CD1c-positive myeloid dendritic cell (primary cell): ENCODE results near the gene FRS2.

Experiments
- DNase-seq: peaks from one replicate; pipeline ENCODE4 v3.0.0-alpha.2; 2016; ENCODE audit errors: extremely low spot score

FRS2 gene

DNA sequence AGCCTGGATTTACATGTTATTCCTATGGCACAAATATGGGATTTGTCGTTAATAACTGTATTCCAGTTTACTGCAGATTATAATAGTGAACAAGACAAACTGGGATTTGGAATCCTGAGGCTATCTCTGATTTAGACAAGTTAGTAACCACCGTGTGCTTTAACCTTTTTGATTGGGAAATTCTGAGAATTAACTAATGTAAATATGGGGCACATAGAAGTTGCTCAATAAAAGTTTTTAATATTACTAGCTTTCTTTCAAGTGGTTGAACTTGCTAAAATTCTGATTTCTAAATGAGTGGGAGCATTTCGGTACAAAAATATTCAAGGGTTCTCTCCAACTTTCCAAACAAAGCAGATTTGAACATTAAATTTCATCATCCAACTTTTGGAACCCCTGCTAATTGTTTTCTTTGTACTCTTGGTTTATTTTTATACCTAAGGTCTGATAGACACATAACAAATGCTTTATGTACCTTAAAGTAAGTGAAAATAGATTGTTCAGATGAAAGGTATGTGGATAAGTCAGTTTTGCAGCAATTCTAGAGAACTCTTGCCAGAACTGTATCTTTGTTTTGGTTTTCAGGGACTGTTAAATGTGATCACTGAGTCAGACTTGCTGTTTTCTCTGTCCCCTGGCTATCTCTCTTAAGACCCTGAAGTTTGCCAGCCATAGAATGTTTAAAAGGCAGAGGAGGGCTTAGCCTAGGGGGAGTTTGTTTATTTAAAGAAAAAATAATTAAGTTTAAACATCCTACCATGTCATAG, 57.5 kb downstream of the FRS2 start:
- no peak for DNase-seq

DNA sequence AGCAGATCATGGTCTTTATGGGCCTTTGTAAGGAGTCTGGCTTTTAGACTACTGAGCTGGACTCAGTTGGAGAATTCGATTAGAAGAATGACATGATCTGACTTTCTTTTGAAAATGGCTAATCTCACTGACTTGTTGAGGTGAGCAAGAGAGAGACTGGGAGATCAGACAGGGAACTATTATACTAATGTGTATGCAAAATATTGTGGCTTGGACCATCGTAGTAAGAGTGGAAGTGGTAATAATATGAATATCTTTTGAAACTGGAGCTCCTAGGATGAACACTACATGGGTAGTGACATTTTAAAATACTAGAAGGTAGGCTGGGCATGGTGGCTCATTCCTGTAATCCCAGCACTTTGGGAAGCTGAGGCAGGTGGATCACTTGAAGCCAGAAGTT, 58.8 kb downstream of the FRS2 start:
- DNase-seq, result no peak

DNA sequence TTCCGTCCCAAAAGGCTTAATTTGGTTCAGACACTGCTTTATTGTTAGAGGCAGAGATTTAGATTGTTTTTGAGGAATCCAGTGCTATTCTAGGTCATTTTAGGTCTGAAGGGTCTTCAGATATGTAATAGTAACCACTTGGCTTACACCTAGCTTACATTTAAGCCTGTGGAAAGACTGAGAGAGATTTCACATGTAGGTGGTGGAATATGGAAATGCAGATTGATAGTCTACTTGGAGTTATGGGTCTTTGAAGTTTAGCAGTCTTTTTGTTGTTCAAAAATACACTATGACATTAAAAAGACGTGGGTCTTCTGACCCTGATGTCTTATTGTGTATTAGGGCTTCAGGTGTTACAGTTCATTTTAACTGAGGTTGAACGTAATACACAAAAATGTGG, 63.7 kb downstream of the FRS2 start:
- no peak for DNase-seq

DNA sequence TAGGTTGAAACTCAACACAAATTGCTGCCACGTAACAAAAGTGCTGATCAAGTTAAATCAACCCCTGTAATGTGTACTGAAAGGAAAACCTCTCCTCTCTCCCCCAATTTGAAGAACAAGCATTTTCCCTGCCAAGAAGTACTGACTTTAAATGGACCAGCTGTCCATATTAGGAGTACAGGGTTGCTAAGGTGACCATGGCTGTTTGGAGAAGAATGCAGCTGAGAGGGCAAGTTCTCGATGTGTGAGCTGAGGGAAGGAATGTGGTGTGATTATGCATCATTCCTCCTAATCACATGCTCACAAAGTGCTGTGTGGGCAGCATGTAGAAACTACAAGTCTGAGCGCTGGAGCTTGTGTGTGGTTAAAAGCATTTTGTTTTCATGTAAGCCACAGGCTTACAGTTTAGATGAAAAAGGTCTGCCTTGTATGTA, 64.2 kb downstream of the FRS2 start:
- peak; percentile 65 for DNase-seq

DNA sequence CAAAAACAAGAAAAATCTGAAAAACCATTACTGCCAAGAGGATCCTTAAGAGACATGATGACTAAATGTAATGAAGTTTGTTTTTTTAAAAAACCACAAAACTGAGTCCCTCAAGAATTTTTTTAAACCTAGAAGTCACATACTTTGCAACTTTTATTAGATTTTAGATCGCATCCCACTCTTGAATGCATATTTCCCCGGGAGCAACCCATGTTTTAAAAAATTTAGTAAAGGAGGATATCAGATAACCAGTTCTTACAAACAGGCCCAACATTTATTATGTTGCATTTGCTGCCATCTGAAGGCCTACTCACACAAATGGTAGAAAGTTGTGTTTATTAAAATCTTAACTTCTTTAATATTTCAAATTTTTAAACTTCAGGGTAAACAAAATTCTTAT, 70.8 kb downstream of the FRS2 start:
- no peak for DNase-seq

DNA sequence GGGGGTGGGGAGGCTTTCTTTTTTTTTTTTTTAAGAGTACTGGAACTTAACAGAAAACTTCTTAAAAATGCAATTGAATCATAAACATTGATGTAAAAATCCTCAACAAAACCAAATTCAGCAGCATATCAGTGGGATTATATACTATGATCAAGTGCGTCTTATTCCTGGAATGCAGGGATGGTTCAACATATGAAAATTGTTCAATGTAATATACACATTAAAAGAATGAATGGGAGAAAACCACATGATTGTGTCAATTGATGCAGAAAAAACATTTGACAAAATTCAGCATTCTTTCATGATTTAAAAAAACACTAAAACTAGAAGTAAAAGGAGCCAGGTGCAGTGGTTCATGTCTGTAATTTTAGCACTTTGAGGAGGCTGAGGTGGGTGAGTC, 73.9 kb downstream of the FRS2 start:
- DNase-seq, result no peak

DNA sequence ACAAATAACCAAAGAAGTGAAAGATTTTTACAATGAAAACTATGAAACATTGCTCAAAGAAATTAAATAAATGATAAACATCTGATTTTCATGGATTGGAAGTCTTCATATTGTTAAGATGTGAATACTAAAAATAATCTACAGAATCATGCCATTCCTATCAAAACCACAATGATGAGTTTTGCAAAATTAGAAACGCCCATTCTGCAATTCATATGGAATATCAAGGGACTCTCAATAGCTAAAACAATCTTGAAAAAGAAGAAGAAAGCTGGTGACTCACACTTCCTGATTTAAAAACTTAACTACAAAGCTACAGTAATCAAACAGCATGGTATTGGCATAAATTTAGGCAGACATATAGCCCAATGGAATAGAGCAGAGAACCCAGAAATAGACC, 74.9 kb downstream of the FRS2 start:
- no peak for DNase-seq

DNA sequence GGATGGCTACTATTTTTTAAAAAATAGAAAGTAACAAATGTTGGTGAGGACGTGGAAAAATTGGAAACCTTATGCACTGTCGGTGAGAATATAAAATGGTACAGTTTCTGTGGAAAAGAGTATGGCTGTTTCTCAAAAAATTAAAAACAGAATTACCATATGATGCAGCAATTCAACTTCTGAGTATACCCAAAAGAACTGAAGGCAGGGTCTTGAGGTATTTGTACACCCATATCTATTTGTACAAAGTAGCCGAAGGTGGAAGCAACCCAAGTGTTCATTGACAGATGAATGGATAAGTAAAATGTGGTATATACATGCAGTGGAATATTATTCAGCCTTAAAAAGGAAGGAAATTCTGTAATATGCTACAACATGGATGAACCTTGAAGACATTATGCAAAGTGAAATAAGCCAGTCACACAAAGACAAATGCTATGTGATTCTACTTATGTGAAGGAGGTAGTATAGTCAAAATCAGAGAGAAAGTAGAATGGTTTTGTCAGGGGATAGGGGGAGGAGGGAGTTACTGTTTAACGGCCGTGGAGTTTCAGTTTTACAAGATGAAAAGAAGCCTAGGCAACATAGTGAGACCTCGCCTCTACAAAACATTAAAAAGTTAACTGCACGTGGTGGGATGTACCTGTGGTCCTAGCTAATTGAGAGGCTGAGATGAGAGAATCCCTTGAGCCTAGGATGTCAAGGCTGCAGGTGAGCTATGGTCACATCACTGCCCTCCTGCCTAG, 76.7 kb downstream of the FRS2 start:
- no peak for DNase-seq

DNA sequence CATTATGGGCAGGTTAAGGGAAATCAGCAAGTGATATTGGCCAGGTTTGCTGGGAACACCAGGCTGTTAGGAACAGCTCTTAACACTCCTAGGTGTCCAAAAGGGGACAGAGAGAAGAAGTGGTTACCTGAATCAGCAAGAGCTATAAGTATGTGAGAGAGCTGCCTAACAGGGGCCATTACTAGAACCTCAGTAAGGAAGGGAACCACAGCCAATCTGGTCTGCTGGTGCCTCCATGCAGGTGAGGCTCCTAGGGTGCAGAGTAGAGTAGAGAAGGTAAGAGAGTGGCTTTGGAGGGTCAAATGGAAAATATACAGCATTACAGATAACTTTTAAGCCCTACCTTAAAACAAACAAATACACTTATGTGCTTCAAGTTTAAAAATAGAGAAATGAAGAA, 78.5 kb downstream of the FRS2 start:
- DNase-seq, result no peak

DNA sequence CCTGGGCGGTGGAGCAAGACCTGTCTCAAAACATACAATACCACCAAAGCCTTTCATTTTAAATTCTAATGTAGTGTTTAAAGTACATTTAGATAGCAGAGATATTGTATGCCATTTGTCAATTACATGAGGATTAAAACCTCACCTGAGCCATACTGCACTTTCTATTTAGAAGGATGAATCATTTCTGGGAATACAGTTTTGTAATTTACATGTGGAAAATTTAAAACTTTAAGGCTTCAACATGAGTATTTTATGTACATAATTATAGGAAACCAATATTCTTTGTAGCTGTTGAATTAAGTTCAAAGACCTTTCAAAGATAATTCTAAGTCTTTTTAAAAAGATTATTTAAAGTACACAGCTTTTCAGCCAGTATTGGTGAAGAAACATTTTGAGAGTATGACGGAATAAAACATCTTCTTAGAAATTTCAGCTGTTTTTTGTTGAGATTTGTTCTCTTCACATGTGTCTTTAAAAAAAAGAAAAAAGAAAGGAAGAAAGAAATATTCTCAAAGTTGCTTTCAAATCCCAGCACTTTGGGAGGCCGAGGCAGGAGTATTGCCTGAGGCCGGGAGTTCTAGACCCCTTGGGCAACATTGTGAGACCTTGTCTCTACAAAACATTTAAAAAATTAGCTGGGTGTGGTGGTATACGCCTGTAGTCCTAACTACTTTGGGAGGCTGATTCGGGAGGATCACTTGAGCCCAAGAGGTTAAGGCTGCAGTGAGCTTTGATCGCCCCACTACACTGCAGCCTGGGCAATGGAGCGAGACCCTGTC, 80.6 kb downstream of the FRS2 start:
- no peak for DNase-seq

DNA sequence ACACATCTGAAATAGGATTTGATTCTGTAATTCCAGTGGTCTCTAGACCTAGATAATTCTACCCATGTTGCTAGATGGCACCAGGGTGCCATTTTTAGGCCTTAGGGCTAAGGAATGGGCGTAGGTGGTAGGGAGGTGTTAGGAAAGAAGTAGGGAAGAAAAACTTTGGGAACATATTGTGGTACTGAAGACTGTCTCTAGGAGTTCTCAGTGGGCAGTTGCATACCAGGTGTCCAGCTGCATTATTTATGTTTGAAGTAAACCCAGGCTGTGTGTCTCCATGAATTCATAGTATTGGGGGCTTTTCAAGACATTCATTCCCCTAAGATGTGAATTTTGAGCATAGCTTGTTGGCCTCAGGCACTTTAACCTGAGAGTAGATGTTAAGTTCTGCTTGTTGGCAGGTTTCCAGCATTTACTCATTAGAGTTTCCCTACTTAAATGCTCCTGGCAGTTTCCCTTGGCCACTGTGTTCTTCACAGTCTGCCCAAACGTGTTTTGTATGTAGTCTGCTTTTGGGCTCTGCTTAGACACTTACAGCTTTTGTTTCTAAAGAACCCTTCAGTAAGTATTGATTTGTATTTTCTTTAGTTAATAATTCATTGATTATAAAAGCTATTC, 83.5 kb downstream of the FRS2 start:
- DNase-seq, result no peak

DNA sequence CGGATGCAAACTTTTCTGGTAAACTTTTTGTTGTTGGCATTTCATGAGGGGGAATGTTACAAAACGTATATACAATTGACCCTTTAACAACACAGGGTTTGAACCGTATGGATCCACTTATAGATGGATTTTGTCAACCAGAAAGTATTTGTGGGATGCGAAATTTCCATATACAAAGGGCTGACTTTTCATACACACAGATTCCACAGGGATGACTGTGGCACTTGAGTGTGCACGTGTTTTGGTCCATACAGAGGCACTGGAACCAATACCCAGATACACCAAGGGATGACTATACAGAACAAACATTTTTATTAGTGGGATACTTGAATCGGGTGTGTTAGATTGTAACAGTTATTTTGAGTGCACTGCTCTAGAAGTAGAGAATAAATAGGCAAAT, 85.3 kb downstream of the FRS2 start:
- no peak for DNase-seq

DNA sequence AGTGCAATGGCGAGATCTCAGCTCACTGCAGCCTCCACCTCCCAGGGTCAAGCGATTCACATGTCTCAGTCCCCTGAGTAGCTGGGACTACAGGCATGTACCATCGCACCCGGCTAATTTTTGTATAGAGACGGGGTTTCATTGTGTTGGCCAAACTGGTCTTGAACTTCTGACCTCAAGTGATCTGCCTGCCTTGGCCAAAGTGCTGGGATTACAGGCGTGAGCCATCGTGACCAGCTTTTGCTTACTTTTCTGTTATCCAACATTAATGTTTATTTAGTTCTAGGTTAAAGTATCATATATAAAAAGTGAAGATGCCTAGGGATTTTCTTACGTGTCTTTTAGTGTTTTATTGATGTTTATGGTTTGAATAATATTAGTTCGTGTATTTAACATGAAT, 86.2 kb downstream of the FRS2 start:
- DNase-seq, result no peak

DNA sequence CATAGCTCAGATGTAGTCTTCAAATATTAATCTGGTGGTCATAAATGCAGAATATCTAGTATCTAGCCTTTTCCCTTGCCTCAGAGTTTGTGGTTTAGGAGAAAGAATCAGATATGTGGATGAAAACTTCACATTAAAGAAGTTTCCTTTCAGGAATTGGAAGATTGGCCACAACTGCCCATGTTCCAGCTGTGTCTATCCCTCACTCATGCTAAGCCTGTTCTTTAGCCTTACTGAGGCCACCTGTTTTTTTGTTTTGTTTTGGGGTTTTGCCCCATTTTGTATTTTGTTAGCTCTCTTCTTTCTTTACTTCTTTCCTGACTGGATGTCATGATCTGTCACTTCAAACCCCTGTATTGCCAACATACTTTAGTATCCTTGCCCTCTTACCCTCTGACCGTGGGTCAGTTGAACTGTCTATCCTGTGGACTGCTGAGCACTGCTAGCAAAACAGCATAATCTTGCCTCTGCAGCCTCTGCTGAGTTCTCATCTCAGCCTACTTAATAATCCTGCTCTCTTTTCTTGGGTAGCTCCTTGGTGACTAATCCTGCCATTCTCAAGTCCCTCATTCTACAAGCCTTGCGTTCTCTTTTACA, 93.1 kb downstream of the FRS2 start:
- DNase-seq, result no peak

DNA sequence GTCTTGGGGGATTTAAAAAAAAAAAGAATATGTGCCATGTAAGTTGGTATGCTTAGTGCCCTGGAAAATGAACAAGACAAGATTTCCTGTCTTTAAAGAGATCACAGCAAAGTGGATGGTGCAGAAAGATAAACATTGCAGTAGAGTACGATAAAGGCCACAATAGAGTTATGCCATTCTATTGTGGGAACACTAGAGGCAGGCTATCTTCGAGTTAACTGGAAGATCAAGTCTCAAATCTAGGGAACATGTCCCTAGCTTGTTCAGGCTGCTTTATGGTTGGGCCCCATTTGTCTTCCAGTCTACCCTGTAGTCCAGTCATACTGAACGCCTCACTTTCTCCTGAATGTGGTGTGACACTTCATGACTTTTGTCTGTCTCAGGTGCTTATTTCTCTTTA, 96.4 kb downstream of the FRS2 start:
- DNase-seq, result no peak

DNA sequence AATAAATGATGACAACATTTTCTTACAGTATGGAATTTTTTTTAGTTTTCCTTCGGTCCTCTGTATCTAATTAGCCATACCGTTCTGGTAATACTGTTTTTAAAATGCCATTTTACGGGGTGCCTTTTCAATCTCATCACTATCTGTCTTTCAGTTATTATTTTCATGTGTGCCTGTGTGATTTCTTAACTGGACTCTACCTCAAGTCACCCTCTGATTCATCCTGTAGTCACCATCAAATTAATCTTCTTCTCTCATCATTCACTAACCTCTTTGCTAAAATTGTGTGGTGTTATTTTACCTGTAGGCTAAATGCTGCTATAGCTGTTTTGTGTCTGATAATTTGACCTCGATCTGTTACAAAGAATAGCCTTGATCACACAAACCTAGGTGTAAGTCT, 99.0 kb downstream of the FRS2 start:
- DNase-seq, result no peak

DNA sequence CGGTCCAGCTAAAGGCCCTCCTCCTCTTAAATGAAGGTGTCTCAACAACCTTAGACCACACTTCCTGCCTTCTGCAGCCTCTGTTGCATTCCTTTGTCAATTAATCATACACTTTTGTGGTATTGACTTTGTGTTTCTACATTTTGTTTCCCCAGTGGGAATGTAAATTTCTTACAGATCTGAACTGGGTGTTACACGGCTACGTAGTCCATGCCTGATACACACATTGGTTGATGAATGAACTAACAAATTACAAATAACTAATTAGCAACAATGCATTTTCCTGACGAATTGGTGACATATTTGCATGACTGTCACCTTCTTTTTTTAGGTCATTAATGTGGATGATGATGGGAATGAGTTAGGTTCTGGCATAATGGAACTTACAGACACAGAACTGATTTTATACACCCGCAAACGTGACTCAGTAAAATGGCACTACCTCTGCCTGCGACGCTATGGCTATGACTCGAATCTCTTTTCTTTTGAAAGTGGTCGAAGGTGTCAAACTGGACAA, 99.9 kb downstream of the FRS2 start:
- DNase-seq, result no peak

DNA sequence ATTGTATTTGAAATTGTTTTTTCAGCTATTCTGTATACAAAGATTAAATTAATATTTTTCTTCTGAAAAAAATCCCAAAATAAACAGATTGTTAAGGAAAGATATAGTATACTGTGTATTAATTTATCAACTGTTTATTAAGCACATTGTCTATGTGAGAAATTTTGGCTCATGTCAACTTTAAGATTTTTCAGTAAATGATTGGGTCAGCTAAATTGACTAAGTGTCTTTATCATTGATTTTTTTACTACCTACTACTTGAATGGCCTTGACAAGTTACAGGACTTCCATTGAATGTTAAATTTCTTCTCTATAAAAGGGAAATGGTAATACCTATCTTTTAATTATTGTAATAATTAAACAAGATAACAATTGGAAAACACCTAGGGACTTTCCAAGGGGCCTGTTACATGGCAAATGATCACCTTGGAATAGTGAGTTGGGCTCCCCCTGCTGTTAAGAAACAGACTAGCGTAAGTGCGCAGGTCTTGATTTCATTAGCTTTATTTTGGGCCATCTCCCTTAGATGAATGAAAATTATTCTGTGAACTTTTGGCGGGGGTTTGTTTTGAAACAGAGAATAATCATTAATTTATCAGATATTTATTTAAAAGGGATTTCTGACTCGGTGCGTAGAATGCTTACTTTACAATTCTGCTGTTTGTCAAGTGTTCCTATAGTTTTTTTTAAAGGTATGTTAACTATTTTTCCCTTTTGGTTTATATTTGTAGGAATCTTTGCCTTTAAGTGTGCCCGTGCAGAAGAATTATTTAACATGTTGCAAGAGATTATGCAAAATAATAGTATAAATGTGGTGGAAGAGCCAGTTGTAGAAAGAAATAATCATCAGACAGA, 100.6 kb downstream of the FRS2 start:
- DNase-seq, result peak; percentile 73

DNA sequence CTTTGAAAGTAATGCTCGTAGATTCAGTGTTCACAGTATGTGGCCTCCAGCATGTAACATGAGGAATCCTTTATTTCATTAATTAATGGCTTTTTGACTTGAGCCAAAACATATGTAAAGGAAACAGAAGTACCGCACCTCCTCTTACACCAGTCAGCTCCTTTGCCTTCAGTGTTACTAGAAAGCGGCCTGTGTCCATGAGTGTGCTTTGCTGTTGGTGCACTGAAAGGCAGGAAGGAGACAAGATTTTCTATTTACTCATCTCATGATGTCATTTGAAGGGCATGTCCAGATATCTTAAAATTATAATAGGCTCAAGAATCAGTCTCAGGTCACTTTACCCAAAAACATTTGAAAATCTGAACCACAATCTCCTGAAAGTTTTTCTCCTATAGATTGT, 105.2 kb downstream of the FRS2 start:
- no peak for DNase-seq

DNA sequence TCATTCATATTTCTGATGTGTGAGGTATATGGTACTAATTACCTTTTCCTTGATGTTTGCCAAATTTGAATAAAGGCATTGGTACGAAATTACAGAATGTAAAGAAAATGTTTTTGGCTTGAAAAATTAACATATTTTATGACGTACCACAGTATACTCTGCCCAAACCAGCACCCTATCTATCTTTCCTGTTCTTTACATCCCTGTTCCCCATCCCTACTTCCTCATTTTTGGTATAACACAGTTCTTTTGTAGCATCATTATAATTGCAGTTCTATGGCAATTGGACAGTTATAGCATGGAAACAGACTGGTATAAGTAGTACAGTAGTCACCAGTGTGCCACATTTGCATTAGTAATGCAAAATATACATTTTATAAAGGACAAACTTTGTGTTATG, 108.1 kb downstream of the FRS2 start:
- DNase-seq, result no peak

DNA sequence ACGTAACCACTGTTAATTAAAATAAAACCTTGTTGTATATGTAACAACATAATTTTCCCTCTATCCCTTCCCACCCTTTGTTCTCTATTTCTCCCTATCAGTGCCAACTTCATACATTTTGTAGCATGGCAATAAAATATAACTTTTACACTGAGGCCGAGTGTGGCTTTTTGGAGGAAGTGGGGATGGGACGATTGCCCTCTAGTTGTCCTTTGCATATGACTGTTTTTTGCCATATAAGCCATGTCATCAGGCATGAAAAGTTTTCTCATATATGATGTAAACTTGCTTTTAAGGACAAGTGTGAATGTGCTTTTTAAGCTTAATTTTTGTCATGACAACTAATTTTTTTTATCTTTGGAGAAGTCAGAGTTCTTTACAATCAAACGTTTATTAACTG, 108.8 kb downstream of the FRS2 start:
- no peak for DNase-seq
